BLaER1 (cell line): Measurements from ENCODE around the gene CASZ1.
A peak's percentile ranks its signal among the peaks of the same experiment; 100 is the strongest.

Source experiments
- H3K27ac ChIP-seq: shearing (Covaris generic); formaldehyde crosslinking; 2 replicates; pipeline ENCODE4 v1.8.1; 2022
- H3K27me3 ChIP-seq: shearing (Covaris generic); formaldehyde crosslinking; 2 replicates; pipeline ENCODE4 v1.8.1; 2022
- H3K36me3 ChIP-seq: shearing (Covaris generic); formaldehyde crosslinking; 2 replicates; pipeline ENCODE4 v1.8.1; 2022
- H3K4me1 ChIP-seq: shearing (Covaris generic); formaldehyde crosslinking; 2 replicates; pipeline ENCODE4 v1.8.1; 2022
- H3K4me2 ChIP-seq: shearing (Covaris generic); formaldehyde crosslinking; 2 replicates; pipeline ENCODE4 v1.8.1; 2022
- H3K4me3 ChIP-seq: shearing (Covaris generic); formaldehyde crosslinking; 2 replicates; pipeline ENCODE4 v1.8.1; 2022
- H3K9ac ChIP-seq: shearing (Covaris generic); formaldehyde crosslinking; 2 replicates; pipeline ENCODE4 v1.8.1; 2022
- H3K9me3 ChIP-seq: shearing (Covaris generic); formaldehyde crosslinking; 2 replicates; pipeline ENCODE4 v1.8.1; 2022
- H4K20me1 ChIP-seq: shearing (Covaris generic); formaldehyde crosslinking; 2 replicates; pipeline ENCODE4 v1.8.1; 2022
- Cebpa-rat ChIP-seq: shearing (Covaris generic); IDR thresholded peaks from 2 replicates; pipeline ENCODE4 v1.8.1; 2022

The CASZ1 gene

GRCh38 chr1:10833630-10834557, 37.4 kb upstream of the CASZ1 start:
- no peak for TF ChIP-seq Cebpa-rat
- Histone ChIP-seq H3K4me1 (peaks cover 54% of the 10 kb centered on the region), H4K20me1 (no peaks in the 10 kb centered on the region; the same call in 1 of the 2 replicates), H3K9me3 (no peaks in the 10 kb centered on the region), H3K4me2 (no peak overlapping the region), H3K27ac (no peak overlapping the region), H3K36me3 (no peaks in the 10 kb centered on the region), H3K27me3 (peaks cover 44% of the 10 kb centered on the region), H3K9ac (no peak overlapping the region), H3K4me3 (no peak overlapping the region)

- Histone ChIP-seq H3K27me3 (peaks cover 34% of the 10 kb centered on the region), H3K4me3 (no peak overlapping the region), H3K9me3 (no peaks in the 10 kb centered on the region), H3K4me2 (no peak overlapping the region), H3K36me3 (no peaks in the 10 kb centered on the region), H3K27ac (no peak overlapping the region), H3K9ac (no peak overlapping the region), H3K4me1 (peaks cover 42% of the 10 kb centered on the region), H4K20me1 (no peaks in the 10 kb centered on the region; the same call in 1 of the 2 replicates)
- TF ChIP-seq Cebpa-rat, result no peak
Measured at GRCh38 chr1:10832703-10833102, 36.3 kb upstream of the CASZ1 start.

- peak overlapping the region; percentile 85 for H3K4me2 ChIP-seq
- no peaks in the 10 kb centered on the region for H3K9me3 ChIP-seq
- no peak overlapping the region for H3K4me3 ChIP-seq
- TF ChIP-seq Cebpa-rat, result no peak
- peaks cover 34% of the 10 kb centered on the region for H3K4me1 ChIP-seq
- no peaks in the 10 kb centered on the region for H3K36me3 ChIP-seq
- no peaks in the 10 kb centered on the region for H4K20me1 ChIP-seq
- no peak overlapping the region for H3K27ac ChIP-seq
- H3K9ac ChIP-seq, result no peak overlapping the region
- peaks cover 18% of the 10 kb centered on the region for H3K27me3 ChIP-seq
Measured at GRCh38 chr1:10830961-10831668, 34.7 kb upstream of the CASZ1 start.

GRCh38 chr1:10829965-10830515, 33.6 kb upstream of the CASZ1 start:
- Histone ChIP-seq H3K9ac (no peak overlapping the region), H3K27ac (0 out of 2 replicates have a peak overlapping the region, but pooled peaks have one; percentile 26), H3K4me2 (peak overlapping the region; percentile 85), H3K9me3 (no peaks in the 10 kb centered on the region), H3K27me3 (peaks cover 8% of the 10 kb centered on the region), H3K4me3 (no peak overlapping the region), H3K36me3 (no peaks in the 10 kb centered on the region), H4K20me1 (no peaks in the 10 kb centered on the region), H3K4me1 (peaks cover 25% of the 10 kb centered on the region)
- no peak for TF ChIP-seq Cebpa-rat

- Histone ChIP-seq H3K4me3 (no peak overlapping the region), H3K27me3 (peaks cover under 1% of the 10 kb centered on the region; the same call in 1 of the 2 replicates), H3K4me1 (peaks cover 25% of the 10 kb centered on the region), H3K27ac (no peak overlapping the region), H3K4me2 (peak overlapping the region; percentile 85), H3K36me3 (no peaks in the 10 kb centered on the region), H3K9me3 (no peaks in the 10 kb centered on the region), H4K20me1 (no peaks in the 10 kb centered on the region), H3K9ac (no peak overlapping the region)
- no peak for TF ChIP-seq Cebpa-rat
Measured at GRCh38 chr1:10829067-10829818, 32.8 kb upstream of the CASZ1 start.

GRCh38 chr1:10827377-10828333, 31.2 kb upstream of the CASZ1 start:
- Histone ChIP-seq H3K27ac (no peak overlapping the region), H3K9ac (no peak overlapping the region), H3K4me3 (no peak overlapping the region), H3K36me3 (no peaks in the 10 kb centered on the region), H4K20me1 (no peaks in the 10 kb centered on the region), H3K4me1 (peaks cover 25% of the 10 kb centered on the region), H3K4me2 (no peak overlapping the region), H3K27me3 (no peaks in the 10 kb centered on the region), H3K9me3 (no peaks in the 10 kb centered on the region)
- no peak for TF ChIP-seq Cebpa-rat

- no peaks in the 10 kb centered on the region for H3K27me3 ChIP-seq
- peaks cover 12% of the 10 kb centered on the region for H3K4me1 ChIP-seq
- no peak overlapping the region for H3K27ac ChIP-seq
- H3K9me3 ChIP-seq, result no peaks in the 10 kb centered on the region
- no peak overlapping the region for H3K4me2 ChIP-seq
- H4K20me1 ChIP-seq, result no peaks in the 10 kb centered on the region
- no peak overlapping the region for H3K9ac ChIP-seq
- TF ChIP-seq Cebpa-rat, result no peak
- no peaks in the 10 kb centered on the region for H3K36me3 ChIP-seq
- H3K4me3 ChIP-seq, result no peak overlapping the region
Measured at GRCh38 chr1:10825592-10825991, 29.1 kb upstream of the CASZ1 start.

- no peak overlapping the region for H3K27ac ChIP-seq
- TF ChIP-seq Cebpa-rat, result no peak
- no peaks in the 10 kb centered on the region for H3K36me3 ChIP-seq
- H3K9me3 ChIP-seq, result no peaks in the 10 kb centered on the region
- H3K4me2 ChIP-seq, result no peak overlapping the region
- no peak overlapping the region for H3K9ac ChIP-seq
- no peak overlapping the region for H3K4me3 ChIP-seq
- H3K27me3 ChIP-seq, result no peaks in the 10 kb centered on the region
- H3K4me1 ChIP-seq, result peaks cover 6% of the 10 kb centered on the region
- H4K20me1 ChIP-seq, result no peaks in the 10 kb centered on the region
Measured at GRCh38 chr1:10824821-10825540, 28.5 kb upstream of the CASZ1 start.
